BJ (cell line): ENCODE results near the gene CLEC14A. TPM values are rescaled to one million over a fixed set of nuclear protein-coding genes. Genes with fewer than 3 reads are reported as not detected.

Experiments used
- CTCF ChIA-PET: fragments of 350-600 bp; formaldehyde crosslinking; extraction: SDS; loops from one replicate; lab custom pipeline; 2021; ENCODE audit warnings: antibody characterized with exemption, inconsistent platforms; lab: Yijun Ruan, JAX
- POLR2A ChIA-PET: fragments of 300-600 bp; sonication (Branson Sonifier 250); formaldehyde crosslinking; extraction: SDS; loops from one replicate; lab custom pipeline; 2021; ENCODE audit warnings: antibody characterized with exemption; lab: Charles Lee
- DNase-seq: peaks from one replicate; pipeline ENCODE4 v3.0.0-alpha.2; 2011; ENCODE audit warnings: low read depth
- H3K27me3 ChIP-seq: 2 replicates; pipeline ENCODE4 v1.6.0; 2011; ENCODE audit warnings: low read length; ENCODE audit not compliant: control insufficient read depth, insufficient read depth
- H3K36me3 ChIP-seq: 2 replicates; pipeline ENCODE4 v1.5.1; 2011; ENCODE audit warnings: low read length; ENCODE audit not compliant: control insufficient read depth, insufficient read depth
- H3K4me3 ChIP-seq: 2 replicates; pipeline ENCODE4 v1.5.1; 2011; ENCODE audit warnings: low read depth, mild to moderate bottlenecking, control low read depth, low read length
- CTCF ChIP-seq: IDR thresholded peaks from 2 replicates; pipeline ENCODE4 v1.5.1; 2011; ENCODE audit warnings: low read depth, mild to moderate bottlenecking, control low read depth, inconsistent platforms, low read length, moderate library complexity; ENCODE audit not compliant: insufficient read depth
- polyA minus RNA-seq: library from RNA; depleted of rRNA, polyadenylated mRNA; stranded (reverse); fragments of >200 nt; gene quantifications from 2 replicates; pipeline ENCODE4 v1.2.3, GENCODE V29; 2011; rRNA and poly(A)+ RNA removed
- polyA plus RNA-seq: library from polyadenylated mRNA; depleted of rRNA; stranded (reverse); fragments of >200 nt; gene quantifications from 2 replicates; pipeline ENCODE4 v1.2.3, GENCODE V29; 2011; rRNA removed

Gene CLEC14A
- polyA plus RNA-seq = 0.12 and 0.23 TPM in 2 replicates
- polyA minus RNA-seq = 0.09 and 0.26 TPM in 2 replicates

GRCh38 chr14:38255673-38256532 is at the start of gene CLEC14A:
TSS of gene CLEC14A (minus strand) at chr14:38256093. CDS start at chr14:38256022, 71 bp downstream.
- ChIA-PET CTCF (interaction anchor here (0.8 kb wide), 1 partner anchor 12 kb away, joined by 3 read pairs; no protein-coding TSS in a partner anchor), POLR2A (no interaction called here)
- DNase-seq = no peak
- Histone ChIP-seq H3K4me3 (peak within 1 kb of the TSS; percentile 29), H3K27me3 (0 out of 2 replicates have a peak, but pooled peaks cover 1% of the 10 kb centered on the region), H3K36me3 (no peaks in the 10 kb centered on the region)
- no peak for TF ChIP-seq CTCF

GRCh38 chr14:38302966-38303365 is 47.1 kb upstream of the CLEC14A start:
- TF ChIP-seq CTCF = no peak
- POLR2A ChIA-PET = no interaction called here
- DNase-seq = no peak

GRCh38 chr14:38302034-38302433 is 46.1 kb upstream of the CLEC14A start:
- Histone ChIP-seq H3K36me3 (no peaks in the 10 kb centered on the region), H3K27me3 (no peaks in the 10 kb centered on the region), H3K4me3 (no peak overlapping the region)
- CTCF ChIA-PET = interaction anchor here (0.7 to 1.3 kb wide), 2 partner anchors 12 to 226 kb away, joined by 3 to 5 read pairs; no protein-coding TSS in a partner anchor
- TF ChIP-seq CTCF = no peak
- no peak for DNase-seq
- POLR2A ChIA-PET = no interaction called here

More at GRCh38 chr14:38302966-38303365, 47.1 kb upstream of the CLEC14A start:
- Histone ChIP-seq H3K4me3 (no peak overlapping the region), H3K27me3 (no peaks in the 10 kb centered on the region), H3K36me3 (no peaks in the 10 kb centered on the region)
- CTCF ChIA-PET = interaction anchor here (0.7 kb wide), 1 partner anchor 225 kb away, joined by 5 read pairs; no protein-coding TSS in a partner anchor

GRCh38 chr14:38297681-38298080 is 41.8 kb upstream of the CLEC14A start:
- ChIA-PET CTCF (interaction anchor here (0.8 kb wide), 1 partner anchor 84 kb away, joined by 3 read pairs; no protein-coding TSS in a partner anchor), POLR2A (no interaction called here)
- Histone ChIP-seq H3K36me3 (no peaks in the 10 kb centered on the region), H3K27me3 (no peaks in the 10 kb centered on the region), H3K4me3 (no peak overlapping the region)
- TF ChIP-seq CTCF = no peak
- no peak for DNase-seq
